ENCODE results near the gene TRIM24.
"Not testable (repeated sequence)": the region's sequence is repeated elsewhere in the genome, so short reads cannot be mapped to it uniquely, and the experiment has no call there.

GRCh38 chr7:138500303-138500702 lies 40.2 kb downstream of the TRIM24 start:
- TF ChIP-seq, protein P1, sequence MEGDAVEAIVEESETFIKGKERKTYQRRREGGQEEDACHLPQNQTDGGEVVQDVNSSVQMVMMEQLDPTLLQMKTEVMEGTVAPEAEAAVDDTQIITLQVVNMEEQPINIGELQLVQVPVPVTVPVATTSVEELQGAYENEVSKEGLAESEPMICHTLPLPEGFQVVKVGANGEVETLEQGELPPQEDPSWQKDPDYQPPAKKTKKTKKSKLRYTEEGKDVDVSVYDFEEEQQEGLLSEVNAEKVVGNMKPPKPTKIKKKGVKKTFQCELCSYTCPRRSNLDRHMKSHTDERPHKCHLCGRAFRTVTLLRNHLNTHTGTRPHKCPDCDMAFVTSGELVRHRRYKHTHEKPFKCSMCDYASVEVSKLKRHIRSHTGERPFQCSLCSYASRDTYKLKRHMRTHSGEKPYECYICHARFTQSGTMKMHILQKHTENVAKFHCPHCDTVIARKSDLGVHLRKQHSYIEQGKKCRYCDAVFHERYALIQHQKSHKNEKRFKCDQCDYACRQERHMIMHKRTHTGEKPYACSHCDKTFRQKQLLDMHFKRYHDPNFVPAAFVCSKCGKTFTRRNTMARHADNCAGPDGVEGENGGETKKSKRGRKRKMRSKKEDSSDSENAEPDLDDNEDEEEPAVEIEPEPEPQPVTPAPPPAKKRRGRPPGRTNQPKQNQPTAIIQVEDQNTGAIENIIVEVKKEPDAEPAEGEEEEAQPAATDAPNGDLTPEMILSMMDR (conservative IDR thresholded peaks at IDR 0.05; ENCODE audit: low read length): not testable (repeated sequence)
- not testable (repeated sequence) for TF ChIP-seq EZH2phosphoT487 (IDR thresholded peaks at IDR 0.05; ENCODE audit: borderline replicate concordance)
